ENCODE measurements around the gene SLC9A8.

- TF ChIP-seq TAF1 (IDR thresholded peaks at IDR 0.05; ENCODE audit: borderline replicate concordance, low read depth, low read length): no peak
- no peak for TF ChIP-seq POLR2A (IDR thresholded peaks at IDR 0.05; ENCODE audit: low read depth, low read length)
Observed at GRCh38 chr20:49905415-49906091, 92.9 kb downstream of the SLC9A8 start.
